ENCODE data around the gene SACS. TPM values are rescaled to one million over a fixed set of nuclear protein-coding genes. Genes with fewer than 3 reads are reported as not detected.

SACS gene, protein sequence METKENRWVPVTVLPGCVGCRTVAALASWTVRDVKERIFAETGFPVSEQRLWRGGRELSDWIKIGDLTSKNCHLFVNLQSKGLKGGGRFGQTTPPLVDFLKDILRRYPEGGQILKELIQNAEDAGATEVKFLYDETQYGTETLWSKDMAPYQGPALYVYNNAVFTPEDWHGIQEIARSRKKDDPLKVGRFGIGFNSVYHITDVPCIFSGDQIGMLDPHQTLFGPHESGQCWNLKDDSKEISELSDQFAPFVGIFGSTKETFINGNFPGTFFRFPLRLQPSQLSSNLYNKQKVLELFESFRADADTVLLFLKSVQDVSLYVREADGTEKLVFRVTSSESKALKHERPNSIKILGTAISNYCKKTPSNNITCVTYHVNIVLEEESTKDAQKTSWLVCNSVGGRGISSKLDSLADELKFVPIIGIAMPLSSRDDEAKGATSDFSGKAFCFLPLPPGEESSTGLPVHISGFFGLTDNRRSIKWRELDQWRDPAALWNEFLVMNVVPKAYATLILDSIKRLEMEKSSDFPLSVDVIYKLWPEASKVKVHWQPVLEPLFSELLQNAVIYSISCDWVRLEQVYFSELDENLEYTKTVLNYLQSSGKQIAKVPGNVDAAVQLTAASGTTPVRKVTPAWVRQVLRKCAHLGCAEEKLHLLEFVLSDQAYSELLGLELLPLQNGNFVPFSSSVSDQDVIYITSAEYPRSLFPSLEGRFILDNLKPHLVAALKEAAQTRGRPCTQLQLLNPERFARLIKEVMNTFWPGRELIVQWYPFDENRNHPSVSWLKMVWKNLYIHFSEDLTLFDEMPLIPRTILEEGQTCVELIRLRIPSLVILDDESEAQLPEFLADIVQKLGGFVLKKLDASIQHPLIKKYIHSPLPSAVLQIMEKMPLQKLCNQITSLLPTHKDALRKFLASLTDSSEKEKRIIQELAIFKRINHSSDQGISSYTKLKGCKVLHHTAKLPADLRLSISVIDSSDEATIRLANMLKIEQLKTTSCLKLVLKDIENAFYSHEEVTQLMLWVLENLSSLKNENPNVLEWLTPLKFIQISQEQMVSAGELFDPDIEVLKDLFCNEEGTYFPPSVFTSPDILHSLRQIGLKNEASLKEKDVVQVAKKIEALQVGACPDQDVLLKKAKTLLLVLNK (N-terminal part only)
- total RNA-seq (2014; rRNA removed; shearing (Covaris generic)) = 9.6 and 14.2 TPM in 2 replicates

- no peak for DNase-seq (ENCODE audit: low spot score)
Observed at GRCh38 chr13:23433171-23434153, at the start of gene SACS. SACS (minus strand) TSS chr13:23433702; CDS start chr13:23411239, 22,463 bp downstream.

DNA sequence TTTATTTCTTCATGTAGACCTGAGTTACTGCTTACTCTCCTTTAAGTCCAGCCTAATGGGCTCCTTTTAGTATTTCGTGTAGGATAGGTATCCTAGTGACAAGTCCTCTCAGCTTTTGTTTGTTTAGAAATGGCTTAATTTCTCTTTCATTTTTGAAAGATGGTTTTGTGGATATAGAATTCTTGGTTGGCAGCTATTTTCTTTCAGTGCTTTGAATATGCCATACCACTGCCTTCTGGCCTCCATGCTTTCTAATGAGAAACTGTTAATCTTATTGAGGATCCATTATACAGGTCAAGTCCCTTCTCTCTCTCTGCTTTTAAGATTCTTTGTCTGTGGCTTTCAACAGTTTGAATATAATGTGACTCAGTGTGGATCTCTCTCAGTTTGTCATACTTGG, 46.8 kb upstream of the SACS start:
- DNase-seq (ENCODE audit: low spot score) = no peak

DNA sequence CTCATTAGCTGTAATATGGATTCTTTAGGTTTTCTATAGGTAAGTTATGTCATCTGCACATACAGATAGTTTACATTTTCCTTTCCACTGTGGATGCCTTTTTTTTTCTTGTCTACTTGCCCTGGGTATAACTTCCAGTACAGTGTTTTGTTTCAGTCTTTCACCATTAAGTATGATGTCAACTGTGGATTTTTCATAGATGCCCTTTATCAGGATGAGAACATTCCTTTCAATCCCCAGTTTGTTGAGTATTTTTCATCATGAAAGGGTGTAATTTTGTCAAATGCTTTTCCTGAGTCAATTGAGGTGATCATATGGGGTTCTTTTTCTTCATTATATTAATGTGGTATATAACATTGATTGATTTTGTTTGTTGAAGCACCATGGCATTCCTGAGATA, 43.6 kb upstream of the SACS start:
- no peak for DNase-seq (ENCODE audit: low spot score)

GRCh38 chr13:23473221-23473620, 39.7 kb upstream of the SACS start:
- no peak for DNase-seq (ENCODE audit: low spot score)

DNA sequence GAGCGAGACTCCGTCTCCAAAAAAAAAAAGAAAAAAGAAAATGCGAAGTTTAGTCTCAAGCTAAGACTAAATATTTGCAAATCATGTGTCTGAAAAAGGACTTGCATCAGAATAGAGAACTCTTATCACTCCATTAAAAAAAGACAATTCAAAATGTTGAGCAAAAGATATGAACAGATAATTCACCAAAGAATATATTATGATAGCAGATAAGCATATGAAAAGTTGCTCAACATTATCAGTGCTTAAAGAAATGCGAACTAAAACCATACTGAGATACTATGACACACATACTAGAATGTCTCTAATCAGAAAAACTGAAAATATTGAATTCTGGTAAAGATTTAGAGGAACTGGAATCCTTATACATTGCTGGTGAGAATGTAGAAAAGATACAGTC, 38.7 kb upstream of the SACS start:
- no peak for DNase-seq (ENCODE audit: low spot score)

DNA sequence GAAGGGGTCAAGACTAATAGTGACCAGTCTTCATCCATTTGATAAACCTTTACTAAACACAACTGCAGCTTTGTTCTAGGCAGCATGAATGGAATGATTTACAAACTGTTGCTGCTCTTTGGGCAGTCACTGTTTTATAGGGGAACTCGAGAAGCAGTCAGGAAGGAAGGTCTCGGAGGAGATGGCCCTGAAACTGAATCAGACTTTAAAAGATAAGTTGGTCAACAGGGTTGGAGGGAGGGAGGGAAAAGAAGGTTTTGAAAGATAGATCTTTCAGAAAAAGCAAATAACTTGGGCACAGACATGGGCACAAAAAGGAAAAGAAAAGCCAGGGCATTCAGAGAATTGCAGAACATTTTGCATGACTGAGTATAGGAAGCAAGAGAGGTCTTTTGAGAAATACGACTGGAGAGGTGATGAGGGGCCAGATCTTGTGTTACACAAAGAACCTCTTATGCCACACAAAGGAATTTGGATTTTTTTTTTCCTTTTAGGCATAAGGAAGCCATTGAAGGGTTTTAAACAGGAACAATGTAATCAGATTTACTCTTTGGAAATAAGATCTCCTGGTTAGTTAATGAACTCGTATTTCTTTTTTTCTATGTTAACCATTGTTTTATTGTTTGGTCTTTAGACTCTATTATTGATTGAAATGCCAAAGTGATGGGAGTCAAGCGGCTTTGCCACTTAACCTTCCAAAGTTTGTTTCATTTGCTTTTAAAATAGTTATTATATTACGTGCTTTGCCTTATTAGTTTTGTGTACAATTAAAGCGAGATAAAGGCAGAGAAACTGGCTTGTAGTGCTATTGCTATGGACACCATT, 37.5 kb upstream of the SACS start:
- no peak for DNase-seq (ENCODE audit: low spot score)

GRCh38 chr13:23469951-23470421, 36.5 kb upstream of the SACS start:
- DNase-seq (ENCODE audit: low spot score) = no peak

DNA sequence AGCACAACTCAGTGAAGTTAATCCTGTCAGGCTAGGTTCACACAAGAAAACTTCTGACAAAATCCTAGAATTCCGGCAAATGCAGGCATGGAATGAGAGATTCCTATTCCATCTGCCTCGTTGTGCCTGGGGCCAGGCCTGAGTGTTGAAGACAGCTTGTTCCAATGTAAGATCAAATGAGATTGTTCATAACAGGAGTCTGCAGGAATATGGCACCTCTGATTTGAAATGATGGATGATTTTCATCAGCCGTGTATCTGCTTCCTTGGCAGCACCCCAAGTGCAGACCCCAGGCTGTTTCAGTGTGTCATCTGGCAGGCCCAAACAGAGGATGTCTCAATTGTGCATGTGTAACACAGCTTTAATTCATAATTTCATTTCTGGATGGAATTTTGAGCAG, 35.3 kb upstream of the SACS start:
- no peak for DNase-seq (ENCODE audit: low spot score)

- no peak for DNase-seq (ENCODE audit: low spot score)
Observed at GRCh38 chr13:23467932-23468278, 34.4 kb upstream of the SACS start.

DNA sequence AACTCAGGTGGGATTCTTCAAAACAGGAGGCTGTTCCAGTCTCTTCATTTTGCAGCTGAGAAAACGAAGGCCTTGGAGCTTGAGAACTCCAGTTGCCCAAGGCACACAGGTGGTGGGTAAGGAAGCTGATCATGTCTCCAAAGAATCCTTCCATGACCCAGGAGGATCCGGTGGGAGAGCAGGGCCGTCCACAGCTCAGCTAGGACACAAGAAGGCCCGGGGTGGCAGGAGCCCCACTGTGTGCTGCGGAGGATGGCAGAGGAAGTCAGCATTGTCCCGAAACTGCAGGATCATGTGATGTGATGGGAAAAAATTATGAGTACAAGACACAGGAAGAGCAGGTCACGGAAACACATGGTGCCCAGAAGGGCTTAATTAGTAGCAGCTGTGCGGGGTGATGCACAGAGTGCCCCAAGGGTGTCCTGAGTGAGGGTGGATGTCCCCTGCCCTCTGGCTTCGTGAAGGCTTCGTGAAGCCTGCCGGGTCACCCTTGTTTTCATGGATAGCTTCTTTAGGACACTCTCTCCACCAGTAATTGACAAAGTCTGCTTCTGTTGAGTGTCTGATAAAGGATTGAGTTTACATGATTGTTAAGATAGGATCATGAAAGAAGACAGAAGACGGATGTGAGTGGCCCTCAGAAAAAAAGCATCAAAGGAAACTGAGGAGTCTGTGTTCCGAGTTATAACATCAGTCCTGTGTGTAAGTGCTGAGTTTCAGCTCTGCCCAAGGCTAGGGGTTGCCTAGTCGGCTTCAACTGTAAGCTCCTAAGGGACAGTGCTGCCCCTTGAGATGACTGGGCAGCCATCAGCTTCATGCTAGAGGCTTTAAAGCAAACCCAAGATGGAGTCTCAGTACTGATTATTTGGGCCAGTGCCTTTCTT, 33.8 kb upstream of the SACS start:
- no peak for DNase-seq (ENCODE audit: low spot score)

DNA sequence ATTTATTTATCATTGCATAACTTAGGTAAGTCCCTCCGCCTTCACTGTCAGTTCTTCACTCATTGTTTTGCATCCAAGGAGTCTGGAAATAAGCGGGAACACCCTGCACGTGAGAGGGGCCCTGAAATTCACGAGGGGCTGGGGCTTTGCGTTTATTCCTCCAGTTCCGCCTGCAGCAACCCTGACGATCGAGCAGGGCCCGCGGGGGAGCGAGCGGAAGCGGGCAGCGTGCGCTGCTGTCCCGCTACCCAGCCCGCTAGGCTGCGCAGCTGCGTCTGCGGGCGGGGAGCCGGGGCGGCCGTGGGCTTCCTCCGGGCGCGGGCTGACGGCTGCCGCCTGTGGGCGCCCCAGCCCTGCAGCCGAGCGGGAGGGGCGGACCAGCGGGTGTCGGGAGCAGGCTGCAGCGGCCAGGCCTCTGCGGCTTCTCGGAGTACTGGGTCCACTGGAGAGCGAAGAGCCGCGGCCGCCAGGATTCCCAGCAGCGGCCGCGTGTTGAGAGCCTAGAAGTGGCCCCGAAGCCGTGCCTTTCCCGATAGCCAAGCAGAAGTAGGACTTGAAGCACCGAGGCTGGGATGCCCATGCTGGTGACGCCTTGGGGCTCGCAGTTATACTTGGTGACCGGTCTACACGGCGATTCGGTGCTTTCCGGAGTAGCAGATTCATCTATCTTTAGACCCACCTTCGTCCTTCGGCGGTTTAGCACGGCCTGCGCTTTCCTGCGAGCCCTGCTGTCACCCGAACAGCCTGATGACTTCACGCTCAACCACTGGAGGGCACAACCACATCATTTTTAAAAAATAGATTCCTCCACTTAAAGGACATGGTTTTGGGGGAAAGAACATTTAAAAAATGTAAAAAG, 32.9 kb upstream of the SACS start:
- DNase-seq (ENCODE audit: low spot score) = peak; percentile 42

DNA sequence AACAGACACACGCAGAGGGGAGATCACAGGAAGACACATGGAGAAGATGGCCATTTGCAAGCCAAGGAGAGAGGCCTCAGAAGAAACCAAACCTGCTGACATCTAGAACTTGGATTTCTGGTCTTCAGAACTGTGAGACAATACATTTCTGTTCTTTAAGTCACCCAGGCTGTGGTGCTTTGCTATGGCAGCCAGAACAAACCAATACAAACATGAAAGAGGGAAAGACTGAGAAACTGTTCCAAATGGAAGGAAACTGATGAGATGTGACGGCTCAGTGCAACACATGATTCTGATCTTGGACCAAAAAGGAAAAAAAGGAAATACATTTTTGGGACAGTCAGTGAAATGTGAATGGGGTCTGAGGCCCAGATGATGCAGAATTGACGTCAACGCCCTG, 30.2 kb upstream of the SACS start:
- DNase-seq (ENCODE audit: low spot score) = no peak

- DNase-seq (ENCODE audit: low spot score) = no peak
Observed at GRCh38 chr13:23462815-23463559, 29.5 kb upstream of the SACS start.

DNA sequence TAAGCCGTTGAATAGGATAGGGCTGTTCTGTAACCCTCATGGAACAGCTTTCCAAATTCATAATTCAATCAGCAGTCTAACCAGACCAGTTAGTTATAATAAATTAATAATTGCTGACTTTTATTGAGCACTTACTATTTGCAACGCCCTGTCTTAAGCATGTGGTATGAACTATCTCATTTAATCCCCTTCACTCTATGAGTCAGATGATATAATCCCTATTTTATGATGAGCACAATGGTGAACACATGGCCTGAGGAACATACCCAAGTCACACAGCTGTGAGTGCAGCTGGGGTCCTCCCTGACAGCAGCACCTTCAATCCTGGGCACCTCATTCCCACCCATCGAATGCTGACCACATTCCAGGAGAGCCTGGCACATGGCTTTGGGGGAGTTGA, 28.0 kb upstream of the SACS start:
- DNase-seq (ENCODE audit: low spot score) = no peak

- DNase-seq (ENCODE audit: low spot score) = no peak
Observed at GRCh38 chr13:23460921-23461320, 27.4 kb upstream of the SACS start.

GRCh38 chr13:23460309-23460708, 26.8 kb upstream of the SACS start:
- no peak for DNase-seq (ENCODE audit: low spot score)

GRCh38 chr13:23458989-23459388, 25.5 kb upstream of the SACS start:
- no peak for DNase-seq (ENCODE audit: low spot score)

Data from H4 (cell line).